Karpas-422 (cell line): ENCODE results near the gene GLUD1. TPM values are rescaled to one million over a fixed set of nuclear protein-coding genes. Genes with fewer than 3 reads are reported as not detected.
"Not testable (repeated sequence)": the region's sequence is repeated elsewhere in the genome, so short reads cannot be mapped to it uniquely, and the experiment has no call there.

Source experiments
- DNase-seq: peaks from one replicate; pipeline ENCODE4 v3.0.0-alpha.2; 2015
- H2AFZ ChIP-seq: fragments of 200-600 bp; sonication (generic); 2 replicates; pipeline ENCODE4 v1.6.1; 2014; ENCODE audit warnings: antibody characterized with exemption, low read length, mixed read lengths
- H3K27ac ChIP-seq: fragments of 200-600 bp; sonication (generic); 2 replicates; pipeline ENCODE4 v1.5.1; 2014; ENCODE audit warnings: mild to moderate bottlenecking, low read length, moderate library complexity
- H3K27me3 ChIP-seq: fragments of 200-600 bp; sonication (generic); 2 replicates; pipeline ENCODE4 v1.6.1; 2014; ENCODE audit warnings: low read length, mixed read lengths
- H3K36me3 ChIP-seq: fragments of 200-600 bp; sonication (generic); 2 replicates; pipeline ENCODE4 v1.6.1; 2014; ENCODE audit warnings: low read length, mixed read lengths; ENCODE audit not compliant: insufficient read depth
- H3K4me1 ChIP-seq: fragments of 200-600 bp; sonication (generic); 2 replicates; pipeline ENCODE4 v1.6.1; 2014; ENCODE audit warnings: mild to moderate bottlenecking, low read length, mixed read lengths
- H3K4me2 ChIP-seq: fragments of 200-600 bp; sonication (generic); 2 replicates; pipeline ENCODE4 v1.6.1; 2014; ENCODE audit warnings: low read length, low read depth, mild to moderate bottlenecking; ENCODE audit not compliant: poor library complexity, severe bottlenecking
- H3K4me3 ChIP-seq: fragments of 200-600 bp; sonication (generic); 2 replicates; pipeline ENCODE4 v1.5.1; 2014; ENCODE audit warnings: mild to moderate bottlenecking, antibody characterized with exemption, low read length, mixed read lengths
- H3K79me2 ChIP-seq: fragments of 200-600 bp; sonication (generic); 2 replicates; pipeline ENCODE4 v1.6.1; 2014; ENCODE audit warnings: mild to moderate bottlenecking, low read length, mixed read lengths
- H3K9ac ChIP-seq: fragments of 200-600 bp; sonication (generic); 2 replicates; pipeline ENCODE4 v1.6.0; 2014; ENCODE audit warnings: low read length
- H3K9me2 ChIP-seq: fragments of 200-600 bp; sonication (generic), shearing (Covaris generic); replicated peaks from 2 replicates; pipeline ENCODE4 v1.6.0; 2014; ENCODE audit warnings: mild to moderate bottlenecking, low read length, moderate library complexity; ENCODE audit not compliant: insufficient read depth
- H3K9me3 ChIP-seq: fragments of 300-700, 200-600 bp; sonication (generic); 2 replicates; pipeline ENCODE4 v1.6.1; 2014; ENCODE audit warnings: low read length, mixed read lengths
- H4K20me1 ChIP-seq: fragments of 200-600 bp; sonication (generic); 2 replicates; pipeline ENCODE4 v1.6.1; 2014; ENCODE audit warnings: mild to moderate bottlenecking, antibody characterized with exemption, low read length, low read depth; ENCODE audit not compliant: insufficient read depth
- total RNA-seq: library from RNA; depleted of rRNA; stranded (reverse); fragments of >200 nt; shearing (Covaris generic); gene quantifications from 2 replicates; pipeline ENCODE4 v1.2.3, GENCODE V29; 2014; ENCODE audit warnings: low replicate concordance

Gene GLUD1
- total RNA-seq, 1 experiment from 2014 or later, result 74.6 TPM

DNA sequence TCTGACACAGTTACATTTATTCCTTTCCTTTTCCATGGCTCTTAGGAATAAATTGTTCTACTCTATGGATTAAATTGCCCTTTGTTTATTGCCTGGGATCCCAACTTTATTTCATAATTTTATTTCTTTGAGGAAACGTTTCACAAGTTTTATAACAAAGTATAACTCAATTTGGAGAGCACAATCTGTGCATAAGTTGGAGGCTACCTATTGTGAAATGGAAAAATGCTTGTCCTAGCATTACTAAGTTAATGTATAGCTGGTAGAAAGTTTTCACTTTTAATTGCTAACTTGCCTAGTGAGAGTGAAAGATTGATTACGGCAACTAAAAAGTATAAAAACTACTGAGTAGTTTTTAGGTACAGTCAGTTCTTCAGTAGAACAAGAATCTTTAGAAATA lies 32.4 kb upstream of the GLUD1 start:
- not testable (repeated sequence) for H4K20me1 ChIP-seq, H3K36me3 ChIP-seq, H3K9me2 ChIP-seq

DNA sequence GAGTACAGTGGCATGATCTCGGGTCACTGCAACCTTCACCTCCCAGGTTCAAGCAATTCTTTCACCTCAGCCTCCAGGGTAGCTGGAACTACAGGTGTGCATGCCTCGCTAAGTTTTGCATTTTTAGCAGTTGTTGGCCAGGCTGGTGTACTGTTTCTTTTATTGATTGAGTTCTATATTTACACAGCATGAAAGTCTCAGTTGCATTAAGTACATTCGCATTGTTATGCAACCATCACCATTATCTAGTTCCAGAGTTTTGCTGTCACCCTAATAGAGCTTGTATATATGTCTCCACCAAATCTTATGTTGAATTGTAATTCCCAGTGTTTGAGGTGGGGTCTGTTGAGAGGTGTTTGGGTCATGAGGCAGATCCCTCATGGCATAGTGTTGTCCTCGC lies 28.7 kb upstream of the GLUD1 start:
- H2AFZ ChIP-seq, H3K4me3 ChIP-seq, H4K20me1 ChIP-seq, H3K9ac ChIP-seq, H3K4me2 ChIP-seq, H3K9me2 ChIP-seq, H3K79me2 ChIP-seq, H3K27me3 ChIP-seq, H3K36me3 ChIP-seq, H3K4me1 ChIP-seq, DNase-seq, H3K9me3 ChIP-seq, H3K27ac ChIP-seq: not testable (repeated sequence)

More for the DNA sequence above, 32.4 kb upstream of the GLUD1 start:
- H3K27me3 ChIP-seq, H3K4me2 ChIP-seq, H3K79me2 ChIP-seq, H3K27ac ChIP-seq, H3K4me3 ChIP-seq, DNase-seq, H3K9ac ChIP-seq, H3K4me1 ChIP-seq, H3K9me3 ChIP-seq, H2AFZ ChIP-seq: not testable (repeated sequence)

DNA sequence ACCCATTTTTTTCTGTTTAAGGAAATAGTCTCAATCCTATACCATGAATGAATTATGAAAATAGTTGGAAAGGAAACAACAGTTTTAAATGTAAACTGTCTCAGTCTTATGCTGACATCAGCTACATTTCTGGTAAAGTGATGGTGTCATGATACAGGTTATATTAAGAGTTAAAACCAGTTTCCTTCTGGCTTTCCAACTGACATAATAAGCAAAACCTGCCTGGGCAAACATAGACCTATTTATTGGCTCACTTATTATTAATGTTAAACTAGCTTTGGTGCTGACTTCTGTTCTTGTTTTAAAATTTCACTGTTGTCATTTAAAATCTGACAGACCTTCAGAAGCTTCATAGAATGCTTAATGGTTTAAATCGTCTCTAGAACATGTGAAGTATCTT lies 24.4 kb upstream of the GLUD1 start:
- H3K4me2 ChIP-seq, DNase-seq, H3K27me3 ChIP-seq, H3K9me2 ChIP-seq, H4K20me1 ChIP-seq, H3K9me3 ChIP-seq, H3K9ac ChIP-seq, H3K36me3 ChIP-seq, H2AFZ ChIP-seq, H3K79me2 ChIP-seq, H3K4me1 ChIP-seq, H3K4me3 ChIP-seq, H3K27ac ChIP-seq: not testable (repeated sequence)

DNA sequence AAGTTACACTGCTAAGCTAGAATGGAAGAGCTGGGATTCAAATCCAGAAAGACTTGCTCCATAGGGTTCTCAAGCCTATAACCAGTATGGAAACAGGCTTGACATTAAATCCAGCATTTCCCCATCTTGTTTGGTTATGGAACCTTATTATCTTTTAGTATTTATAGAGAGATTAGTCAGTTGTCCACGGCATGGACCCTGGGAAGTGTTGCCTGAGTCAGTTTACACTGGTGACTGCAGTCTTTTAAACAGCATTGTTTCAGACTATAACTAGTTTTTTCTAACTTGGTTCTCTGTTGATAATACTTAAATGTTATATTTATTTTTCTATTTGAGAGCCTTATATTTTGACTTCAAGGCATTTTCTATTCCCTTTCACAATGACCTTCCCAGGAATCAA lies 23.5 kb upstream of the GLUD1 start:
- H3K9me2 ChIP-seq, H3K4me3 ChIP-seq, H3K9ac ChIP-seq, H3K79me2 ChIP-seq, H4K20me1 ChIP-seq, H3K4me1 ChIP-seq, DNase-seq, H3K27me3 ChIP-seq, H3K27ac ChIP-seq, H3K9me3 ChIP-seq, H3K36me3 ChIP-seq, H2AFZ ChIP-seq, H3K4me2 ChIP-seq: not testable (repeated sequence)

DNA sequence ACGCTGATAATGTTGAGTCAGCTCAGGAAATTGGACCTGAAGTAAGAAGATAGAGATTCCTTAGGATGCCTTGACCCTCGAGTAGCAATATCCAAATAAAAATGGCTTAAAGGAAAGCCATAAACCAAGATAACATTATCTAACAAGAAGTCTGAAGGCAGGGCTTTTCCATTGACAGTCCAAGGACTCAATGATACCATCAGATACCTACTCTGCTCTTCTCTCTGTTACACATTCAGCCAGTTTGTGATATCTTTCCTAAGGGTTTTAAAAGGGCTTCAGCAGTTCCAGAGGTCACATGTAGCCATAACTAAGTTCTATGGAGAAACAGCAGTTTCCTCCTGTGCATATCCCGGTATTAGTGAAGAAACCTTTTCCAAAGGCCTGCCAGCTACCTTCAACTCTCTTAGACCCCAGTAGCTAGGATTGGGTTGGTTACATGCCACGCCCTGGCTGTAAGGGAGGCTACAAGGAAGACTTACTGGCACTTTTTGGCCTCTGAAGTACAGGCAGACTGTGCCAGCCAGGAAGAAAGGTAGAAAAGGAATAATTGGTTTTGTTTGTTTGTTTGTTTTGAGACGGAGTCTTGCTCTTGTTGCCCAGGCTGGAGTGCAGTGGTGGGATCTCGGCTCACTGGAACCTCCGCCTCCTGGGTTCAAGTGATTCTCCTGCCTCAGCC lies 10.9 kb upstream of the GLUD1 start:
- no peak overlapping the region for H3K4me2 ChIP-seq
- no peaks in the 10 kb centered on the region for H3K9me2 ChIP-seq
- no peaks in the 10 kb centered on the region for H3K27me3 ChIP-seq
- no peak overlapping the region for H3K4me3 ChIP-seq
- H3K27ac ChIP-seq, result no peak overlapping the region
- no peaks in the 10 kb centered on the region for H3K4me1 ChIP-seq
- H2AFZ ChIP-seq, result no peak overlapping the region
- no peak overlapping the region for H3K9ac ChIP-seq
- DNase-seq, result no peak
- no peaks in the 10 kb centered on the region for H4K20me1 ChIP-seq
- no peaks in the 10 kb centered on the region for H3K36me3 ChIP-seq
- no peaks in the 10 kb centered on the region for H3K9me3 ChIP-seq
- H3K79me2 ChIP-seq, result peaks cover 17% of the 10 kb centered on the region

DNA sequence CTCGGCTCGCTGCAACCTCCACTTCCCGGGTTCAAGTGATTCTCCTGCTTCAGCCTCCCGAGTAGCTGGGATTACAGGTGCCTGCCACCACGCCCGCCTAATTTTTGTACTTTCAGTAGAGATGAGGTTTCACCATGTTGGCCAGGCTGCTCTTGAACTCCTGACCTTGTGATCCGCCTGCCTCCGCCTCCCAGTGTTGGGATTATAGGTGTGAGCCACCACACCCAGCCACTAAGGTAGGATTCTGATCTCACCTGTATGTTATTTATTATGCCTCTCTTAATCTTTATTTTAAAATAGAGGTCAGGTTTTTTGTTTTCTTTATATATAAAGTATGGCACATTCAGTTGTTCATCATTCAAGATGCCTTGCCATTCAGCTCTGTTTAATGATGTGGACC lies 10.1 kb upstream of the GLUD1 start:
- H3K4me1 ChIP-seq, H3K9me2 ChIP-seq, H3K9ac ChIP-seq, H2AFZ ChIP-seq, H3K27ac ChIP-seq, H3K9me3 ChIP-seq, H3K36me3 ChIP-seq, H3K27me3 ChIP-seq, H4K20me1 ChIP-seq, H3K4me2 ChIP-seq, H3K4me3 ChIP-seq, DNase-seq: not testable (repeated sequence)
- H3K79me2 ChIP-seq, result peaks cover 24% of the 10 kb centered on the region

DNA sequence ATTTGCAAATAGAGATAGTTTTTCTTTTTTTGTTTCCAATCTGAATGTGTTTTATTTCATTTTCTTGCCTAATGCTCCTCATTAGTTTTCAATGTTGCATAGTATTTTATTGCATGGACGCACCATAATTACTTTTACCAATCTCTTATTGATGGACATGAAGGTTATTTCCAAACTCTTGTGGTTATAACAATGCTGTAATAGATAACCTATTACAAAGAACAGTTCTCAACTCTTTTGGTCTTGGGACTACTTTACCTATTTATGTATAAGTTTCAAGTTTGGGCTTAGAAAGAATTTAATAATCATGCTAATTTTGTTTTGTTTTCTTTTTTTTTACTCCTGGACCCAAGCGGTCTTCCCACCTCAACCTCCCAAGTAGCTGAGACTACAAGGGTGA lies 7.4 kb upstream of the GLUD1 start:
- no peak overlapping the region for H3K4me3 ChIP-seq
- peaks cover 2% of the 10 kb centered on the region for H3K4me1 ChIP-seq
- no peaks in the 10 kb centered on the region; the same call in 1 of the 2 replicates for H3K36me3 ChIP-seq
- H3K9me3 ChIP-seq, result no peaks in the 10 kb centered on the region
- H3K79me2 ChIP-seq, result peaks cover 31% of the 10 kb centered on the region
- no peak overlapping the region for H3K4me2 ChIP-seq
- no peak overlapping the region for H3K9ac ChIP-seq
- no peak for DNase-seq
- no peaks in the 10 kb centered on the region for H3K27me3 ChIP-seq
- H3K27ac ChIP-seq, result no peak overlapping the region
- no peaks in the 10 kb centered on the region for H3K9me2 ChIP-seq
- H4K20me1 ChIP-seq, result no peaks in the 10 kb centered on the region
- no peak overlapping the region for H2AFZ ChIP-seq

DNA sequence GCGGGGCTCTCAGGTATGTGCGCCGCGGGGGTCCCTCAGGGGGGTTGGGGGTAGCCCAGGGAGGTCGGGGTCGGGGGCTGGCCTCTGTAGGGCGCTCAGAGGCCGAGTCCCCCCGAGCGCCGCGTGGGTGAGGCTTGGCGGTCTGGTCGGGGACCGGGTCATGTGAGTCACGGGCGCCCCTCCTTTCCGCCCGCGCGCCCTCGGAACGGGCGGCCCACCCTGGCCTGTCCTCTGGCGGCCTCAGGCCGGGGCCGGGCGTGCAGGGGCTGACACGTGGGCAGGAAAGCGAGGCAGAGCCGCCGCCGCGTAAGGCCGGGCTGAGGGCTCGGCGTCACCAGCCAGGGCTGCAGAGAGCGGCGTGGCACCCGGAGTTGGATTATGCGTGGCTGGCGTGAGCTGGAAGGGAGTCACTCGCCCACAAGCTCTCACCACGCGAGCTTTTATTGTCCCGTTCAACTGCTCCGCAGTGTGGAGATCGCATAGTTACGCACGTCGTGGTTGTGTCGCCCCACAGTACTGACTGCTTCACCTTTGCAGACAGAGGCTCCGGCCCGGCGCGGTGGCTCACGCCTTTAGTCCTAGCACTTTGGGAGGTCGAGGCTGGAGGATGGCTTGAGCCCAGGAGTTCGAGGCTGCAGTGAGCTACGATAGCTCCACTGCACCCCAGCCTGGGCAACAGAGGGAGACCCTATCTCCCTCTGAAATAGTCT lies 748 bp upstream of the GLUD1 start:
- peak overlapping the region; percentile 67; the same call in 1 of the 2 replicates for H2AFZ ChIP-seq

More for the DNA sequence above, 748 bp upstream of the GLUD1 start:
- peaks cover 40% of the 10 kb centered on the region for H3K4me1 ChIP-seq
- H3K4me3 ChIP-seq, result peak overlapping the region; percentile 83
- peaks cover 68% of the 10 kb centered on the region for H3K79me2 ChIP-seq
- H3K27ac ChIP-seq, result peak overlapping the region; percentile 45; the same call in 1 of the 2 replicates
- peak; percentile 78 for DNase-seq
- H3K9ac ChIP-seq, result peak overlapping the region; percentile 79
- H3K9me2 ChIP-seq, result no peaks in the 10 kb centered on the region
- H4K20me1 ChIP-seq, result peaks cover 18% of the 10 kb centered on the region; the same call in 1 of the 2 replicates
- peaks cover under 1% of the 10 kb centered on the region for H3K36me3 ChIP-seq
- H3K4me2 ChIP-seq, result peak overlapping the region; percentile 71
- no peaks in the 10 kb centered on the region for H3K27me3 ChIP-seq
- H3K9me3 ChIP-seq, result no peaks in the 10 kb centered on the region
